Loucy (cell line): ENCODE measurements around the gene PARD3B.

Experiments used
- EZH2phosphoT487 ChIP-seq: fragments of 200-600 bp; IDR thresholded peaks from 2 replicates; pipeline ENCODE4 v1.6.1; 2018; ENCODE audit warnings: antibody characterized with exemption, mild to moderate bottlenecking, moderate library complexity, borderline replicate concordance
- TF ChIP-seq, protein P1 (sequence below): fragments of 200-600 bp; sonication (generic); conservative IDR thresholded peaks from 2 replicates; pipeline ENCODE4 v1.5.1; 2014; ENCODE audit warnings: mild to moderate bottlenecking, antibody characterized with exemption, low read length

DNA sequence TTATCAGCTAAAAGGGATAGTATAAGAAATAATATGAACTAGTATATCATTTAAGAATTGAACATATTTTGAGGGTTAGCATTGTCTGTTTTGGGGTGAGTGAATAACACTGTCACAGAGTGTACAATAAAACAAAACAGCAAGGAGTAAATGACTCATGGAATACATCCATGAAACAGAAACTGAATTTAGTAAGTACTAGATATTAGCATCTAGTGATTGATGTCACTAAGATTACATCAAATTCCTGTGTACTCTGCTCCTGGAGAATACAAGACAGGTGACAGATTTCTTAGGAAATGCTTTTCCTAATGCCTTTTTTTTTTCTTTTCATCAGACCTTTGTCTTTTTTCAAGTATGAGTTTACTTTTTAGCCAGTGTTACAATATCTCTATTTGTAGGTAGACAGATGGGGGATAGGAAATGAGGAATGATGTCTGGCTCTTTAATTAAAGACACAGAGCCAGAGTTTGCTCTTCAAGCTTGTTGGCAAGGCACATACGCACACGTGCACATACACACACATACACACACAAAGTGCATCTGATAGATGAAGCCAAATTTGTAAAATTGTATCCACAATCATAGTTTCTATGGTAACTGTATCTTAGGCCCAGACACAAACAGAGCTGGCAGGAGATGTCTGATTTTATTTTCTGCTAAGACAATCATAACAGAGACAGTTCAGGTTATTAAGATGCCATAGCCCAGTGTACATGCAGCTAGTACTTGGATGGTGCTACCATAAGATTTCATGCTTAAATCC is 998.8 kb downstream of the PARD3B start:
- TF ChIP-seq, protein P1, sequence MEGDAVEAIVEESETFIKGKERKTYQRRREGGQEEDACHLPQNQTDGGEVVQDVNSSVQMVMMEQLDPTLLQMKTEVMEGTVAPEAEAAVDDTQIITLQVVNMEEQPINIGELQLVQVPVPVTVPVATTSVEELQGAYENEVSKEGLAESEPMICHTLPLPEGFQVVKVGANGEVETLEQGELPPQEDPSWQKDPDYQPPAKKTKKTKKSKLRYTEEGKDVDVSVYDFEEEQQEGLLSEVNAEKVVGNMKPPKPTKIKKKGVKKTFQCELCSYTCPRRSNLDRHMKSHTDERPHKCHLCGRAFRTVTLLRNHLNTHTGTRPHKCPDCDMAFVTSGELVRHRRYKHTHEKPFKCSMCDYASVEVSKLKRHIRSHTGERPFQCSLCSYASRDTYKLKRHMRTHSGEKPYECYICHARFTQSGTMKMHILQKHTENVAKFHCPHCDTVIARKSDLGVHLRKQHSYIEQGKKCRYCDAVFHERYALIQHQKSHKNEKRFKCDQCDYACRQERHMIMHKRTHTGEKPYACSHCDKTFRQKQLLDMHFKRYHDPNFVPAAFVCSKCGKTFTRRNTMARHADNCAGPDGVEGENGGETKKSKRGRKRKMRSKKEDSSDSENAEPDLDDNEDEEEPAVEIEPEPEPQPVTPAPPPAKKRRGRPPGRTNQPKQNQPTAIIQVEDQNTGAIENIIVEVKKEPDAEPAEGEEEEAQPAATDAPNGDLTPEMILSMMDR, result no peak
- no peak for TF ChIP-seq EZH2phosphoT487
